T-helper 1 cell (primary cell): Measurements from ENCODE around the gene PDZRN4.
"Not testable (repeated sequence)": the region's sequence is repeated elsewhere in the genome, so short reads cannot be mapped to it uniquely, and the experiment has no call there.

Experiments used
- DNase-seq, 5 donors: peaks; one replicate each; pipeline ENCODE4 v3.0.0-alpha.2; 2012 to 2020

Gene PDZRN4

GRCh38 chr12:41217727-41218126, 29.6 kb downstream of the PDZRN4 start:
- DNase-seq: no peak

GRCh38 chr12:41220931-41221330, 32.8 kb downstream of the PDZRN4 start:
- no peak for DNase-seq

- no peak for DNase-seq
Measured at GRCh38 chr12:41221491-41221890, 33.4 kb downstream of the PDZRN4 start.

- DNase-seq: no peak
Measured at GRCh38 chr12:41223600-41223999, 35.5 kb downstream of the PDZRN4 start.

- no peak for DNase-seq
Measured at GRCh38 chr12:41224066-41224465, 35.9 kb downstream of the PDZRN4 start.

- DNase-seq: no peak
Measured at GRCh38 chr12:41225179-41225578, 37.1 kb downstream of the PDZRN4 start.

GRCh38 chr12:41228066-41228820, 40.1 kb downstream of the PDZRN4 start:
- no peak for DNase-seq

GRCh38 chr12:41230756-41231155, 42.6 kb downstream of the PDZRN4 start:
- no peak for DNase-seq

- DNase-seq: no peak
Measured at GRCh38 chr12:41234692-41235091, 46.6 kb downstream of the PDZRN4 start.

GRCh38 chr12:41242603-41243002, 54.5 kb downstream of the PDZRN4 start:
- DNase-seq: no peak

- DNase-seq: no peak
Measured at GRCh38 chr12:41248391-41248790, 60.3 kb downstream of the PDZRN4 start.

GRCh38 chr12:41250748-41251147, 62.6 kb downstream of the PDZRN4 start:
- no peak for DNase-seq

- no peak for DNase-seq
Measured at GRCh38 chr12:41254004-41254914, 66.1 kb downstream of the PDZRN4 start.

- not testable (repeated sequence) for DNase-seq
Measured at GRCh38 chr12:41263196-41263595, 75.1 kb downstream of the PDZRN4 start.

- DNase-seq: no peak
Measured at GRCh38 chr12:41264281-41264680, 76.2 kb downstream of the PDZRN4 start.

GRCh38 chr12:41269056-41269455, 80.9 kb downstream of the PDZRN4 start:
- no peak for DNase-seq

GRCh38 chr12:41271489-41271888, 83.4 kb downstream of the PDZRN4 start:
- no peak for DNase-seq

- DNase-seq: no peak
Measured at GRCh38 chr12:41274643-41275042, 86.5 kb downstream of the PDZRN4 start.

GRCh38 chr12:41277100-41277945, 89.2 kb downstream of the PDZRN4 start:
- no peak for DNase-seq

GRCh38 chr12:41277946-41278267, 89.8 kb downstream of the PDZRN4 start:
- DNase-seq: no peak

GRCh38 chr12:41280341-41281095, 92.4 kb downstream of the PDZRN4 start:
- DNase-seq: not testable (repeated sequence)

- not testable (repeated sequence) for DNase-seq
Measured at GRCh38 chr12:41285470-41285869, 97.3 kb downstream of the PDZRN4 start.
